NCI-H524 (cell line): ENCODE data around the gene TFDP1.
A peak's percentile ranks its signal among the peaks of the same experiment; 100 is the strongest.
"Not testable (repeated sequence)": the region's sequence is repeated elsewhere in the genome, so short reads cannot be mapped to it uniquely, and the experiment has no call there.

Experiments used
- DNase-seq, 2 experiments: peaks; one replicate each; lab custom pipeline; 2025; lab: John Stamatoyannopoulos, UW

Gene TFDP1

GRCh38 chr13:113618455-113618854 is 33.9 kb downstream of the TFDP1 start:
- no peak for DNase-seq

GRCh38 chr13:113620036-113620796 is 35.7 kb downstream of the TFDP1 start:
- DNase-seq = peak; percentile 0 to 40

GRCh38 chr13:113621046-113621445 is 36.5 kb downstream of the TFDP1 start:
- DNase-seq = no peak

GRCh38 chr13:113621498-113621897 is 36.9 kb downstream of the TFDP1 start:
- DNase-seq = peak in 1 of 2 experiments; percentile 0

DNA sequence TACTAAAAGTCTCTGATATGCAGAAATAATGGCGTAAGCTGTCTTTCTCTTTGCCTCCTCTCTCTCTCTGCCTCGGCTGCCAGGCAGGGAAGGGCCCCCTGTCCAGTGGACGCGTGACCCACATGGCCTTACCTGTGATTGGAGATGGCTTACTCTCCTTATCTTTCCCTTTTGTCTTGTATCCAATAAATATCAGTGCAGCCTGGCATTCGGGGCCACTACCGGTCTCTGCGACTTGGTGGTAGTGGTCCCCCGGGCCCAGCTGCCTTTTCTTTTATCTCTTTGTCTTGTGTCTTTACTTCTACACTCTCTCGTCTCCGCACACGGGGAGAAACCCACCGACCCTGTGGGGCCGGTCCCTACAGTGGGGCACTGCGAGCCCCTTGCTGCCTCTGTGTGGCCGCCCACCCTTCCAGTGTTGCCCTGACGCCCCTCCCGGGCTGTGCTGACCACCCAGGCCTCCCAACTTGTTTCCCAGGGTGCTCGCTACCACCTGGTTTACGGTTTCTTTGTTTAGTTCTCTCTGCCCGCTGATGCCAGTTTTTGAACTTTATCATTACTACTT is 37.5 kb downstream of the TFDP1 start:
- DNase-seq = not testable (repeated sequence)

DNA sequence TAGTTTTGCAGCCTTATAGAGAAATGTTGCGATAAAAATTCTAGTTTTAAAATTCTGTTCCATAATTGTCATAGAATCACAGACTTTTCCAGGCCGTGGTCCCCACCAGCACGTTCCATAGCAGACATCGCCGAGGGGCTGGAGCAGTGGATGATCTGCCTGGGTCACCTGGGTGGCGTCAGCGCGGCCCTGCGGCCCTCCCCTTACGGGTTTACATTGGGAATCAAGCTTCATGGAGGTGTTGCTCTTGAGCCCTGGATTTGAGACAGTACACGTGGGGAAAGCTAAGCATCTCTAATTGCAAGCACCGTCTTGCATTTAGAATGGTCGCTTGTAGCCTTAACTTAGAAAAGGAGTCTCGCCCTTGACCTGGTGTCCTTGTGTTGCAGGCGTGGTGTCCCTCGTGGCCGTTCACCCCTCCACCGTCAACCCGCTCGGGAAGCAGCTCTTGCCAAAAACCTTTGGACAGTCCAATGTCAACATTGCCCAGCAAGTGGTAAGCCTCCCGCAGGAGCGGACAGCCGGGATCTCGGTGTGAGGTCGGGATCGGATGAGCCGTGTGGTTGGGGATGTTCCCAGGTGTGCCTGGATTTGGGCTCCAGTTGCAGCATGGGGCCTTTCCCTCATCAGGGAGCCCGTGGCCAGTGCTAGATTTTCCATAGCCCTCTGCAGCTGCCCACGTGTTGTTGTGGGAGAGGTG is 38.4 kb downstream of the TFDP1 start:
- no peak for DNase-seq

DNA sequence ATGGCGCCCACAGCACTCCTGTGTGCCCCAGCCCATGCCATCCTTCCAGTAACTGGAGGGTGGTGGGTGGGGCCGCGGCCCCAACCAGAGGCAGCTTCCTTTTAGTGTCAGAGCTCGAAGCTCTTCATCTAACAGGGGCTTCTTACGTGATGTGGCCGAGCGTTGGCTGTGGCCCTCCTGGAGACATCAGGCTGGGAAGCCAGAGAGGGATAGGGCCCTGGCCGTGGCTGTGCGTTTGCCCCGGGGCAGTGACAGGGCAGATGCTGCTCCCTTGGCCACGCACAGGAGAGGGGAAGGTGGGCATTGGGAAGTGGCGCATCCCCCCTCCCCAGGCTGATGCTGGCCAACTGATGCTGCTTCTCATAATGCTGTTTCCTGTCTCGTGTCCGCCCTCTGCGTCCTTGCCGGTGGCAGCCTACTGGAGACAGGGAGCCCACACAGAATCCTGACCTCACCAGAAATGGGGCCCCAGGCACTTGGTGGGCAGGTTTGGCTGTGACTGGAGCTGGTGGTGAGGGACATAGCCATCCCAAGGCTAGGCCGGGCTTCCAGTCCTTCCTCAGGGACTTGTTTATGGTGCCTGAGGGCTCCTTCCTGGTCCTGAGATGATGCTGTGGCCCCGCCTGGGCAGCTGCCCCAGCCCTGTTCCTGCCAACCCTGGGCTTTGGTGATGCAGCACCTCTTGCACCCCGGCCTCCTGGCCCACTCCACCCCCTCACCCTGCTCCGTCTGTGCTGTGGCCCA is 39.1 kb downstream of the TFDP1 start:
- DNase-seq = no peak

DNA sequence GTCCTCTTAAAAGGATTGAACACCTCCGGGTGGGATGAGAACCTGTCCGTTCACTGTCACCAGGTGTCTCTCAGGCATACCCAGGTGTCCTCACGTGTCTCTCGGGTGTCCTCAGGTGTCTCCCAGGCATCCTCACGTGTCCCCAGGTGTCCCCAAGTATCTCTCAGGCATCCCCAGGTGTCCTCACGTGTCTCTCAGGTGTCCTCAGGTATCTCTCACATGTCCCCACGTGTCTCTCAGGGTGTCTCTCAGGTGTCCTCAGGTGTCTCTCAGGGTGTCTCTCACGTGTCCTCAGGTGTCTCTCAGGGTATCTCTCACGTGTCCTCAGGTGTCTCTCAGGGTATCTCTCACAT is 39.7 kb downstream of the TFDP1 start:
- DNase-seq = no peak

GRCh38 chr13:113624640-113625304 is 40.2 kb downstream of the TFDP1 start:
- not testable (repeated sequence) for DNase-seq

GRCh38 chr13:113625965-113626721 is 41.6 kb downstream of the TFDP1 start:
- no peak for DNase-seq

DNA sequence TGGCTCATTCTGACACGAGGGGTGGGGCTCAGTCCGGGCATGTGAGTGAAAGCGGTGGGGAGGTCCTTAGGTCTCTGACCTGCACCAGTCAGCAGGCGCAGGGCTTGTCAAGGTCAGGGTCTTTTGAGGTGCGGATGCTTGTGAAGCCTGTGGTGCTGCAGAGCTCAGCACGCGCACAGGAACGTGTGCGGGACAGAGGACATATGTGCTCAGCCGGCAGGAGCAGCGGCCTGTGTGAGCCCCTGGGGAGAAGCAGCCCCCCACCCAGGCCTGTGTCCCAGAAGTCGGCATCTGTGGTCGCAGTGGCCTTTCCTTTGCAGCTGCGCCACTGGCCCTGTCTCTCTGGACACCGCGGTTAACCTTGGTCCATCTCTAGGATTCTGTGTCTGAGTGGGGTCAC is 42.6 kb downstream of the TFDP1 start:
- DNase-seq = no peak

DNA sequence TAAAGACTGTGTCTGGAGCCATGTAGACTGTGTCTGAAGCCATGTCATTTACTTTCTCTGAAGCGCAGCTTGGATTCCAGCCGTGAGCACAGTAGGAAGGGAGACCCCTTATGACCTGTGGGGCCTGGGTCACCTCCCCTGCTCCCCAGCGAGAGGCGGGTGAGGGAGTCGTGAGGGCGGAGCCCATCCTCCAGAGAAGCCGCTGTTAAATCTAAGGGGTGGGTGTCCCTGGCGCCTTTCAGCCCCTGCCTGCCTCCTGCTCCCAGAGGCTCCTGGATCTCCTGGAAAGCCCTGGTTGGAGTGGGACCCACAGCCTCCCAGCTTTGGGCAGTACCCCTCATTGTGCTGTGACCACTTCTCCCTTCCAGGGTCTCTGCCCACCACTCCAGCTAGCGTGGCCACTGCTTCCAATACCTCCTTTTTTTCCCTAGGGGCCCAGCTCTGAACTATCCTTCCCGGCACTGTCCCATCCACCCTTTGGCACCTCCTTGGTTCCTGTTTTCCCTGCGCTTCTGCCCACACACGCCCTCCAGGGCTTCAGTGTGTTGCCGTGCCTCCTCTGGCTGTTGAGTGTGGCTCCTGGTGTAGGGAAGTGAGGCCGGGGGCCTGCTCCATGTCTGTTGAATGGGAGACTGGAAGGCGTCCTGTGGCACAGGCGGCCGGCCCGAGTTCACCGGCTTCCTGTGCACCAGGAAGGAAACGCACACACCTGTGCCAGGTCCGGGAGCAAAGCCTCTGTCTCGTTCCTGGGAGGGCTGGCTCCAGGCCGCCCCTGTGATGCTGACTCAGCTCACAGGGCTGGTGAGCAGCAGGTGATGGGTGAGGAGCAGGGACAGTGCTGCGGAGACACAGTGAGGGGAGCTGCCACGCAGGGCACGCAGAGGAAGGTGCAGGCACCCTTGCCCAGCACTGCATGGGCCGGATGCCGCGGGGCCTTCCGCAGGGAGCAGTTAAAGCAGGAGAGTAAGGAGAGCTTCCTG is 44.0 kb downstream of the TFDP1 start:
- DNase-seq = no peak

GRCh38 chr13:113629866-113630265 is 45.3 kb downstream of the TFDP1 start:
- DNase-seq = no peak

DNA sequence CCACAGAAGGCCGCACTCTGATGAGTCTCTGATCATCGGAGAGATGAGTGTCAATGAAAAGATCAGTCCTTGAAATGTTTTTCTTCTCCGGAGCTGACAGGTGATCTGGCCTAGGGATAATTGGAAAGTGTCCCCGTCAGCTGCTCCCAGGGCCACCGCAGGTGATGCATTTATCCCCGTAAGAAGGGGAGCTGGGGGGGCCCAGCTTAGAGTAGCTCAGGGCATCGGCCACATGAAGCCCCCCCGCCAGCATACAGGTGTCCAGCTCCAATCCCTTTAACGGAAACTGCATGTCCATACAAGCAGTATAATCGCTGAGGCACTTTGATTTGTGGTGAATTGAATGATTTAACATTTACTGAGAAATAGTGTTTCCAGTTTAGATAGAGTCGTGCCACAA is 45.7 kb downstream of the TFDP1 start:
- no peak for DNase-seq

GRCh38 chr13:113630804-113631203 is 46.3 kb downstream of the TFDP1 start:
- DNase-seq = no peak

- DNase-seq = no peak
These were observed 47.0 kb downstream of the TFDP1 start for GRCh38 chr13:113631341-113632095.

GRCh38 chr13:113632706-113633484 is 48.3 kb downstream of the TFDP1 start:
- no peak for DNase-seq

DNA sequence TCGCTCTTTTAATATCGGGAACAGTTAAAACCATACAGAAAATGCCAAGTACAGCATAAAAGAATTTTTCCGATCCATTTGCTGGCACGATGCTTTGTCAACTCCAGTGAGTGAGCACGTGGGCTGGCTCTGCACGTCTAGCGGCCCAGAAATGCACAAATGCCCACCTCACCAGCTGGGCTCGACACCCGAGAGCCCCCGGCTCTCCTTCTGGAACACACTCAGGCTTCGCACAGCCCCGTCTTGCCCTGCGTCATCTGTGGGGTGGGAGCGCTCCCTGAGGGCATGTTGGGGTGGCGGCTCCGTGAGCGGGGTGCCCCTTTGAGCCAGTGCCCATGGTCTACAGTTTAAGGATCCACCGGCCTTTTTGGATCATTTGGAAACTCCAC is 48.9 kb downstream of the TFDP1 start:
- DNase-seq = no peak
